Common myeloid progenitor, CD34-positive (primary cell): ENCODE data around the gene TDRKH.

ENCODE experiments used
- CTCF ChIA-PET: fragments of 350-600 bp; sonication (Branson Sonifier 250); formaldehyde crosslinking; loops from one replicate; lab custom pipeline; 2021; ENCODE audit warnings: antibody characterized with exemption; lab: Charles Lee
- POLR2A ChIA-PET: fragments of 350-600 bp; sonication (Branson Sonifier 250); formaldehyde crosslinking; loops from one replicate; lab custom pipeline; 2021; ENCODE audit warnings: antibody characterized with exemption; lab: Charles Lee
- DNase-seq, 3 donors: peaks; one replicate each; pipeline versions ENCODE4 v3.0.0 to v3.0.0-alpha.2; 2013
- H3K27ac ChIP-seq, 2 experiments: 1 replicate in 1 of 2; 2 replicates in 1 of 2; pipeline ENCODE4 v1.7.0; 2013; ENCODE audit warnings: inconsistent platforms in 2 of 2, low read length in 2 of 2, mild to moderate bottlenecking in 2 of 2, low read depth in 1 of 2, moderate library complexity in 1 of 2; ENCODE audit not compliant: severe bottlenecking in 2 of 2, insufficient read depth in 1 of 2, poor library complexity in 1 of 2
- H3K27me3 ChIP-seq, 5 experiments: replicated peaks in 2 of 5; 1 replicate in 3 of 5; 2 replicates in 2 of 5; pipeline versions ENCODE4 v1.6.1 to v1.7.0; 2013; ENCODE audit warnings: low read length in 4 of 5, mild to moderate bottlenecking in 2 of 5, moderate library complexity in 2 of 5, inconsistent platforms in 1 of 5; ENCODE audit not compliant: insufficient read depth in 5 of 5, control insufficient read depth in 4 of 5
- H3K36me3 ChIP-seq, 4 experiments: 1 replicate in 2 of 4; 2 replicates in 2 of 4; pipeline versions ENCODE4 v1.6.1 to v1.7.0; 2013; ENCODE audit warnings: low read length in 3 of 4, control low read depth in 1 of 4, mild to moderate bottlenecking in 1 of 4; ENCODE audit not compliant: control insufficient read depth in 4 of 4, insufficient read depth in 4 of 4
- H3K4me1 ChIP-seq, 4 experiments: 1 replicate in 3 of 4; 2 replicates in 1 of 4; pipeline versions ENCODE4 v1.6.1 to v1.7.1; 2013; ENCODE audit warnings: low read length in 3 of 4, mild to moderate bottlenecking in 3 of 4, control low read depth in 1 of 4, inconsistent platforms in 1 of 4, moderate library complexity in 1 of 4; ENCODE audit not compliant: control insufficient read depth in 4 of 4, insufficient read depth in 4 of 4; ENCODE audit errors: control extremely low read depth in 1 of 4
- H3K4me3 ChIP-seq, 7 experiments: 1 replicate in 4 of 7; 2 replicates in 3 of 7; pipeline versions ENCODE4 v1.5.1 to v1.7.0; 2013; ENCODE audit warnings: mild to moderate bottlenecking in 7 of 7, low read length in 6 of 7, moderate library complexity in 6 of 7, inconsistent platforms in 2 of 7, low read depth in 2 of 7, control low read depth in 1 of 7; ENCODE audit not compliant: insufficient read depth in 4 of 7, control insufficient read depth in 1 of 7; ENCODE audit errors: extremely low read depth in 1 of 7
- H3K9me3 ChIP-seq, 5 experiments: 1 replicate in 4 of 5; 2 replicates in 1 of 5; pipeline versions ENCODE4 v1.6.1 to v1.7.1; 2013; ENCODE audit warnings: low read length in 4 of 5, mild to moderate bottlenecking in 2 of 5, inconsistent platforms in 1 of 5, low read depth in 1 of 5, moderate library complexity in 1 of 5; ENCODE audit not compliant: control insufficient read depth in 4 of 5, insufficient read depth in 2 of 5; ENCODE audit errors: control extremely low read depth in 1 of 5
- WGBS: methylation state at CpG from one replicate; pipeline ENCODE4 v1.1.5; 2013; ENCODE audit not compliant: insufficient coverage; 5-methylcytosine and 5-hydroxymethylcytosine counted together

TDRKH gene

DNA sequence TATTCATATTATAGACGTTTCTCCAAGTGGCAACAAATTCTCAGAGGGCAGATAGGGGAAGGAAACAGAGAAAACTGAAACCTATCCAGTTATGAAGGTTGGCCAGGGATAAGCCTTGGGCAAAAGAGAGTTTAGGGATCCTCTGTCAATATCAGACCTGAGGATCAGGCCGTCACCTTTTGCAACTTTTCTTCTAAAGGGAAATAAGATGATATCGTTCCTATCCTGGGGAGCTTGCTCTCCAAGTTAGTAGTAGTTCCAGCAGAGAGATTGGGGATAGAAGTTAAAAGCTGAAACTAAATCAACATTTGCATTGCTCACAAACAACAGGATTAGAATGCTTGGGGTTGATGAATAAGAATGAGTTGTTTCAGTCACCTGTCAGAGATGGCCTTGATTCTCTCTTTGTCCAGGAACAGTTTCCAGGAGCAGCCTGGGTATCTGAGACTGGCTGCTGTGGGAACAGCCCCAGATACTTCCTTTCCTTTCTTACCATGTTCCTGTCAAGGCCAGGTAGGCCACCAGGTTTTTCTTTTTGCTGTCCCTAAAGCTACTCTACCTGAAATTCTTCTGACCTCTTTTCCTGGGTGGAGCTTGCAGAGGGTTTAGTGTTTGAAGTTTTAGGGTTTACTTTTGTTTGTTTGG is 66.5 kb downstream of the TDRKH start:
- ChIA-PET CTCF (interaction anchor here (4.4 kb wide), 1 partner anchor 10 kb away, joined by 18 read pairs; no protein-coding TSS in a partner anchor), POLR2A (no interaction called here)
- Histone ChIP-seq H3K9me3 (no peaks in the 10 kb centered on the region), H3K36me3 (no peaks in the 10 kb centered on the region), H3K4me3 (no peak overlapping the region), H3K27me3 (peaks cover 10 to 52% (median 24%) of the 10 kb centered on the region in 5 experiments), H3K4me1 (peaks cover 11 to 22% (median 14%) of the 10 kb centered on the region in 4 experiments), H3K27ac (no peak overlapping the region)
- WGBS, result 50% methylated on average over 1 of the region's 3 CpGs
- DNase-seq, result no peak
